ENCODE data around the gene SLC66A2.

Gene SLC66A2

DNA sequence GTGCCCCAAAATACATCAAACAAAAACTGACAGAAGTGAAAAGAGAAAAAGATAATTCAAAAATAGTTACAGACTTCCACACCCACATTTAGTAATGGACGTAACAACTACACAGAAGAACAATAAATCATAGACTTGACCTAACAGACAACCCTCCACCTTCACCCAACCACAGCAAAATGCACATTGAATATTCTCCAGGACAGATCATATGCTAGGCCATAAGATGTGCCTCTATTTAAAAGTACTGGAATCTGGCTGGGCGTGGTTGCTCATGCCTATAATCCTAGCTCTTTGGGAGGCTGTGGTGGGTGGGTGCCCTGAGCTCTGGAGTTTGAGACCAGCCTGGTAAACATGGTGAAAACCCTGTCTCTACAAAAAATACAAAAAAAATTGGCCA lies 20.0 kb downstream of the SLC66A2 start:
- H3K4me3 ChIP-seq (ENCODE audit: low read length): no peak overlapping the region
- no peak for DNase-seq (ENCODE audit: low read depth)
- no peak for TF ChIP-seq CTCF (conservative IDR thresholded peaks at IDR 0.05; ENCODE audit: low read depth, low read length)

GRCh38 chr18:79930020-79930642 lies 21.3 kb downstream of the SLC66A2 start:
- no peak for TF ChIP-seq CTCF (conservative IDR thresholded peaks at IDR 0.05; ENCODE audit: low read depth, low read length)
- no peak overlapping the region for H3K4me3 ChIP-seq (ENCODE audit: low read length)
- DNase-seq (ENCODE audit: low read depth): no peak

DNA sequence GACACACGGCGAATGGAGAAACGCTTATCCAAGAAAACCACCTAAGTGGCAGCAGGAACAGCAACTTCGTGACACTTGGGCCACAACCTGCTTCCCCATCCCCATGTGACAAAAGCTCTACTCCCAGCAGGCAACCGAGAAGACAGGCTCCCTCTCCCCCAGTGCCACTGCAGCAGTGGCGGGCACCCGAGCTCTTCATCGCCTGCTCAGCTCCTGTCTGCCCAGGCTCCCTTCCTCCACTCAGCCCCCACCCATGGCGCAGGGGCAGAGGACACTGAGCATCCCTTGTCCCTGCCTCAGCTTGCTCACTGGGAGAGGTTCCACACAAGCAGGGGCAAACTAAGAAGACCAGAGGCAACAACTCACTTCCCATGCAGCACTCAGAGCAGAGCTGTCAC lies 22.9 kb downstream of the SLC66A2 start:
- DNase-seq (ENCODE audit: low read depth): no peak
- H3K4me3 ChIP-seq (ENCODE audit: low read length): no peak overlapping the region
- TF ChIP-seq CTCF (conservative IDR thresholded peaks at IDR 0.05; ENCODE audit: low read depth, low read length): no peak

DNA sequence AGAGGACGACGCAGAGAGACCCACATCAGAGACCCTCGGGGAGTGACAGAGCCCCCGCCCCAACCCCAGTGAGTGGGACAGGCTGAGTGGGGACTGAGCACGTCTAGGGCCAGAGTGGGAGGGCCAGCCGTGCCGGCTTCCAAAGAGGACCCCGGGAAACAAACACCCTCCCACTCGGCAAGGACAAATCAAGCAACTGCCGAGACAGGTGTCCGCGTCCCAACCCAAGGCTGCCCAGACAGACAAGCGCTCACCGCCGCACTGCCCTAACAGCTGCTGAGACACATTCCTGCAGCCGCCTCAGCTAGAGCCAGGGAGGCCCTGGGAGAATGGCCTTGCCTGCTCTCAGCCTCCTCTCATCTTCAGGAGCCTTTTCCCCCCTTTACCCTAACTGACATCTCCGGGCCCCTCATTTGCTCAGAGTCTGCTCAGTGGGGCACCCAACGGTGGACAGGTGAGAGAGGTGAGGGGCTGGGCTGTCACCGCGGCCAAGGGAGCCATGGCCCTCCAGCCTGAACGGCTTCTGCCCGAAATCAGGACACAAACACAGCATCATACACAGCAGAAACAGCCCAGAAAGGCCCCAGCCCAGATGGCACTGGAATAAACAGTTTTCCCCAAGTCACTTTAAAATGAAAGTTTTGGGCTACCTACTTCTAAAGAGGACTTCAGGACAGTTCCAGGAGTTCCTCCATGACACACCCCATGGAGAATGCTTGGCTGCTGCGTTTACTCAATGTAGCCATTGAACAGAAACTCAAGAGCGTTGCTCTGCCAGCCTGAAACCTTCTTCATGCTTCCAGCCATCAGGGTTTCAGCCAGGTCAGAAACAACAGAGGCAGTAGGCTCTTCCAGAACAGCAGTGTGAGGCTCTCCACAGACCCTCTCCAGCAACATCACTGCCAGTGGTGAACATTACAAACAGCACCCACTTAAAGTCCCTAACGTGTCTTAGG lies 23.6 kb downstream of the SLC66A2 start:
- H3K4me3 ChIP-seq (ENCODE audit: low read length): no peak overlapping the region
- DNase-seq (ENCODE audit: low read depth): no peak
- TF ChIP-seq CTCF (conservative IDR thresholded peaks at IDR 0.05; ENCODE audit: low read depth, low read length): no peak

GRCh38 chr18:79926715-79927606 lies 24.5 kb downstream of the SLC66A2 start:
- DNase-seq (ENCODE audit: low read depth): no peak
- H3K4me3 ChIP-seq (ENCODE audit: low read length): no peak overlapping the region
- TF ChIP-seq CTCF (conservative IDR thresholded peaks at IDR 0.05; ENCODE audit: low read depth, low read length): no peak

- DNase-seq (ENCODE audit: low read depth): no peak
- no peak overlapping the region for H3K4me3 ChIP-seq (ENCODE audit: low read length)
Observed at GRCh38 chr18:79926306-79926705, 25.1 kb downstream of the SLC66A2 start.

More at GRCh38 chr18:79926306-79926705, 25.1 kb downstream of the SLC66A2 start:
- no peak for TF ChIP-seq CTCF (conservative IDR thresholded peaks at IDR 0.05; ENCODE audit: low read depth, low read length)

Data from retinal pigment epithelial cell (primary cell).